HG02678 (cell line): Measurements from ENCODE around the gene SLC6A3.

ENCODE experiments used
- ATAC-seq: cut with Tn5 transposase; IDR thresholded peaks from one replicate; pipeline ENCODE4 v1.9.1; 2021; ENCODE audit warnings: mild to moderate bottlenecking, moderate library complexity; ENCODE audit not compliant: unreplicated experiment

The SLC6A3 gene

DNA sequence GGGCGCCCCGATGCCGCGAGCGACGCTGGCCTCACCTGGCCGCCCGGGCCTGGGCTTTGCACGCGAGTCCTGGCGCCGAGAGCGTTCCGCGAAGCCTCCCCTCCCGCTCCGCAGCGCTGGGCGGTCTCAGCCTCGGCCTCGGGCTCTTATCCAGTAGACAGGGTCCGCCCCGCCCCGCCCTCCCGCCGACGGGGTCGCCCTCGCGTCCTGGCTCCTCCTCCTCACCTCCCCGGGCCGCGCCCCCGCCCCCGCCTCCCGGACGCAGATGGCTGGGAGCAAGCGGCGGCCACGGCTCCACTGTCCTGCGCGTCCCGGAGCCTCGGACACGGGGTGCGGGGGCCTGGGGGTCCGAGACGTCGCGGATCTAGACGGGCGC, at the start of gene SLC6A3:
SLC6A3 (minus strand) TSS at position 128 of the 376 bp plus-strand sequence. CDS start 2,243 bp downstream, outside the sequence.
- ATAC-seq: no peak

DNA sequence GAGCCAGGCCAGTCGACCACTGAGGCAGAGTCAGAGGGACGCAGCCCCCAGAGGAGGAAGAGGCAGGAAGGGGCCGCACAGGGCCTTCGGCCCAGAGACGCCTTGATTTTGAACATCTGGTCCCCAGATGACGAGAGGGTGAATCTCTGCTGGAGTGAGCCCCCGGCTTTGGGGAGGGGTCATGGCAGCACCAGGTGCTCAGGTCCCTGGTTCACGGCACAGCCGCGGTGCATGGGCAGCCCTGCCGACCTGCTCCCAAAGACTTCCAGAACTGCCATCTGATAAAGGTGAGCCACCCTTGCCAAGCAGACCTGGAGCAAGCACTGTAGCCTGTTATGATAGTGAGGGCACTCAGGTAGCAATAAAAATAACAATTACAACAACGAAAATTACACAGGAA, 48.7 kb upstream of the SLC6A3 start:
- no peak for ATAC-seq

DNA sequence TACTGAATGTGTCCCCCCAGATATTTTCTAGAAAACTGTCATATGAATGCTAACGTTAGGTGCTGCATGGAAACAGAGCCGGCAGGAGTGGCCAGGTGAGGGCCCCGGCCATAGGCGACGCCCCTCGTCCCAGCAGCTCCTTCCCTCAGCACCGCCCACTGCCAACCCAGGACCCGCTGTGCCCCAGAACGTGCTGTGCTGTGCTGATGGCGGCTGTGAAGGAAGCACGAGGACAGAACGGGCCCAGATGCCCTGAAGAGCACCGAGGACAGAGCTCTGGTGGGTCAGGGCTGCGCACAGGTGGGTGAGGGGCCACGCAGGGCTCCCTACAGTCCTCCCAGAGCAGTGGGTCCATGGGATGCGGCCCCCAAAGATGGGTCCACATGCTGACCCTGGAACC, 48.2 kb upstream of the SLC6A3 start:
- no peak for ATAC-seq

- no peak for ATAC-seq
Observed at GRCh38 chr5:1492757-1493156, 47.5 kb upstream of the SLC6A3 start.

DNA sequence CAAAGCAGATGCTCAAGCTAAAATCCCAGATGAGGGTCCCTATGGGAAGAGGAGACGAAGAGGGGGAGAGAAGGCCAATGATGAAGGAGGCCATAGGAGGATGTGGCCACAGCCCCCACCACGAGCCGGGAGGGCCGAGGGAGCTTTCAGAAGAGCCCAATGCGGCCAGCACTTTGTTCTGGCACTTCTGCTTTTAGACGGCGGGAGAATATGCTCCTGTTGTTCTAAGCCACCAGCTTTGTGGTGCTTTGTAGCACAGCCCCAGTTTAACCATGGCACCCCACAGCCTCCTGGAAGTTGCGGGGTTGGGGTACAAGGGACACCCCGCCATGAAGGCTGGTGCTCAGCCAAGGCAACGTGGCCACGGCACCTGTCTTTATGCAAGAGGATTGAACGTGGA, 45.1 kb upstream of the SLC6A3 start:
- ATAC-seq: no peak

- ATAC-seq: no peak
Observed at GRCh38 chr5:1489754-1490153, 44.5 kb upstream of the SLC6A3 start.

GRCh38 chr5:1488882-1489680, 43.8 kb upstream of the SLC6A3 start:
- ATAC-seq: peak; percentile 54

- no peak for ATAC-seq
Observed at GRCh38 chr5:1487079-1487764, 42.0 kb upstream of the SLC6A3 start.

GRCh38 chr5:1486271-1486670, 41.0 kb upstream of the SLC6A3 start:
- no peak for ATAC-seq

DNA sequence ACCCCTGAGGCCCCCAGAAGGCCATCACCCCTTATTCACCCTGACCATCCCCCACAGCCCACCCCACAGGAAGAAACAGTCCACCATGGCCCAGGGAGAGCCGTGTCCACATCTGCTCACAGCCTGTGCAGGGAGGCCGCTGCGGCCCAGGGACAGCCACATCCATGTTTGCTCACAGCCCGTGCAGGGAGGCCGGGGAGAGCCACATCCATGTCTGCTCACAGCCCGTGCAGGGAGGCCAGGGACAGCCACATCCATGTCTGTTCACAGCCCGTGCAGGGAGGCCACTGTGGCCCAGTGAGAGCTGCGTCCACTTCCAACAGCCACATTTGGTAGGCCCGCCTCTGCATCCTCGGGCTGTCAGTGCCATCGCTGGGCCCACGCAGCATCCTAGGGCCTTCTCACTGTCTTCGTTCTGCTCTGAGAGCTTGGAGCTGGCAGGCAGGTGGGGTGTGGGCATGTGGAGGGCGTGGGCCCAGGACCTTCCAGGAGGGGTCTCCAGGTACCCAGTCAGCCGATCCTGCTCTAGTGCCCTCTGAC, 40.4 kb upstream of the SLC6A3 start:
- no peak for ATAC-seq

DNA sequence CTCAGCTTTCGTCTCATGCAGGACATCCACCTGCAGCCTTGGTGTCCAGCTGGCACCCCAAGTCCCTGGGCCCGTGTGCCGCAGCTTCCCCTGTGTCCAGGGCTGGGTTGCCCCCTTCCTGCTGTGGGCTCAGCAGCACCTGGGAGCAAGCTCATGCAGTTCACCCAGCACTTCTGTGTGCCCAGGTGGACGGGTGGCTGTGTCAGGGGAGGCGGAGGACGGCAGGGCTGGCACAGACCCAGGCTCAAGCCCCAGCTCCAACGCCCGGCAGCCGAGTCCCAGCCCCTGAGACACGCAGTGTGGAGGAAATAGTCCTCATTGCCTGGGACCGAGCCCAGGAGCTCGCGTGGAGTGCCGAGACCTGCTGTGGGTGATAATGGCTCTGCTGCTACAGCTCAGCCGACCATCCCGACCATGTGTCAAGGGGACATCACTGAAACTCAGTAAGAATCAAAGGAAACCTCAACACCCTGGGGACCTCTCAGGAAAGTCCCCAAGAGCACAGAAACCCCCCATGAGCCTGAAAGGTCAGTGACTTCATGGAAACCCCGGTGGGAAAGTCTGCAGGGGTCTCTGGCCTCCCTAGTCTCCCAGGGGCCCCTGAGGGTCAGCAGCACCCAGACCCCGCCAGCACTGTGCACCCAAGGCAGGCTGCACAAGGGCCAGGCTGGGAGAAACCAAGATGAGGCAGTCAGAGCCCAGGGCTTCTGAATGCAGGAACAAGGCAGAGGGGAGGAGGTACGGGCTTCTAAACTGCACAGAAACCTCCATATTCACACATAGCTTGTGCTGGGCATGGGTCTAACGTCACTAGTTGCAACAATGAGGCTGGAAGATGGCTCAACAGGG, 39.7 kb upstream of the SLC6A3 start:
- ATAC-seq: peak; percentile 52

DNA sequence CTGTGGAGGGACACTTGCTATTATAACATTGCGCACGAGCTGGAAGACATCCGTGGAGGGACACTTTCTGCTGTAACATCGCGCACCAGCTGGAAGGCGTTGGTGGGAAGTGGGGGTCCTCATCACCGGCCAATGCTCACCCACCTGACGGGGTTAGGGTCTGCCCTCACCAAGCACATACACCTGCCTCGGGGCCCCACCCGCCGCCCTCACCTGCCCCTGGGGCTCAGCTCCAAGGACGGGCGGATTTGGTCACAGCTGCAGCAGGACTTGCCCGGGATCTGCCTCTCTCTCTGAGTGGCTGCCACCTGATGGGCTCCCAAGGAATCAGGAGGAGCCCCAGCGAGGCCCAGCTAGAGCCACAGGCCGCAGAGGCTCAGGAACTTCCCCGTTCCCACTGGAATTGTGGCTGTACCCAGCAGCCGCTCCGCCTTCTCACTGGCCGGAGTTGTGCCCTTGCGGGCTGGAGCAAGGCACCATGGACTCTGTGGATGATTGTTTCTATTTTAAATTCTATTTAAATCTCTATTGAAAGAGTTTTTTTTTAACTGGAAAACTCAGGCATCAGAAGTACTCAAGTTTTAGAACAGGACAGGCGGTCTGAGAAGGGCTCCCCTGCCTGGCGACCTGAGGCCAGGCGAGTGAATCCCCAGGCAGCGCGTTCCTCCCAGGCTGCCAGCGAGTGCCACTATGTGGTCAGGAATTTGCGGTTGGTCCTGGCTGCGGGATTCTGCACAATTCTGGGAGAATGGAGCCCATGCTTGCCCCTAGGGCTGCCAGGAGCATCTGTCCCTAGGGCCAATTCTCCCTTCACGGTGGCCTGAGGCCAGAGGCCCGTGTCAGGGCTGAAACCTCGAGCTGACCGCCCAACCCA, 38.9 kb upstream of the SLC6A3 start:
- no peak for ATAC-seq

DNA sequence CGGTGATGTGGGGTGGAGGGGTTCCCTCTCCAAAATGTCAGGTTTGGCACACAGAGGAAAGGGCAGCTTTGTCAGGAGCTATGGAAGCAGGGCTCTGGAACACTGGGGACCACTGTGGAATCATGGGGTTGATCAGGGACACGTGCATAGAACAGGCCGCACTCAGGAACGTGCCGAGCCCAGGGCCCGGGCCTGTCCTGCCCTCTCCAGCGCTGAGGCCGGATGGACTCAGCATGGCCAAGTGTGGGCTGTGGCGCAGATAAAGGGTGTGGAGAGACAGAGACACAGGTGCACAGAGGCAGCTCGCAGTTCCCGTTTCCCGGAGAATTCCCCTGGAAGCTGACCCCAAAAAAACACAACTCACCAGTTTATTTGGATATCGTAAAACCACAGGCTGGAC, 37.8 kb upstream of the SLC6A3 start:
- ATAC-seq: no peak

DNA sequence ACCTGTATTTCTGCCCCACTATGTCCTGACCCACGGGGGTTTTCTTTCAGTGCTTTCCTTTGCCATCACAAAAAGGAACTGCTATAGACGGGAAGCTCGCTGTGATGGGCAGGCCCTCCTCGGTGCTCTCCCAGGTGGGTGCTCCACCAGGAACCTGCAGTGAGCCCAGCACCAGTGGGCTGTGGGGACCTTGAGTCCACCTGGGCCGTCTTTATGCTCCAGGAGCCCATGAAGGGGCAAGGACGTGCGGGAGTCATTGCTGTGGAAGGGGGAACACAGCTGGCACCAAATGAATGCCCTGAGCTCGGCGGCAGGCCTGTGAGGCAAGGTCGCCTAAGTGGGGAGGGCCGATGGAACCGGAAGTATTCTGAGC, 36.7 kb upstream of the SLC6A3 start:
- ATAC-seq: no peak

GRCh38 chr5:1481266-1481958, 36.2 kb upstream of the SLC6A3 start:
- ATAC-seq: no peak

DNA sequence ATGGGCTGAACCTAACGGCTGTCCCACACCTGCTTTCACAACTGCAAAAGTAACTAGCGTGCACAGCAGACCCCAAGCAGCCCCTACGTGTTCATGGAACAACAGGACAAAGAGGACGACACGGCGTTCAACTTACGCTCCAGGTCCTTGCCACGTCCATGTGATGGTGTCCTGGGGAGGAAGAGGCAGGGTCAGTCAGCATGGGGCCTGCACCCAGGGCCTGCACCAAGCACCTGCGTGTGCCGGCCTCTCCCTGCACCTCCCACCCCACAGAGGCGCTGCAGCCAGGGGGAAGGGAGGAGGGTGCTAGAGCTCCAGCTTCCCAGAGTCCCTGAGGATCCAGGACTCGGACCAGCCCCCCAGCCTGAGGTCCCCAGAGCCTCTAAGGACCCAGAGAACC, 35.6 kb upstream of the SLC6A3 start:
- no peak for ATAC-seq

DNA sequence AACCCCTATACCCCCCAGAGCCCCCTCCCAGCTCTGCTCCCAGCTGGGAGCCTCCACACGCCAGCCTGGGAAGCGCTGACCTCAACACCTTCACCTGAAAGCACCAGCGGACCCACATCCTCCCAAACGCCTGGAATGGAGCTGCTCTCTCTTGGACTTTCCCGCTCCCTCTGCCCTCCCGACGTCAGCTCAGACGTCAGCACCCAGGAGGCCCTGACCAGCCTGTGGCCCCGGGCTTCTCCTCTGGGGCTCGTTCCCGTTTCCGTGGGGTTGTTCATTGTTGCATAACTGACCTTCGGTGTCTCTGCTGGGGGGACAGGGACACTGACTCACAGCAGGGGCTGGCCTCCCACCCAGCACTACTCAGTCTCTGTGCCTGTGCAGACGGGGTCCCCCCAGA, 35.0 kb upstream of the SLC6A3 start:
- ATAC-seq: no peak

GRCh38 chr5:1479581-1480188, 34.4 kb upstream of the SLC6A3 start:
- ATAC-seq: no peak

DNA sequence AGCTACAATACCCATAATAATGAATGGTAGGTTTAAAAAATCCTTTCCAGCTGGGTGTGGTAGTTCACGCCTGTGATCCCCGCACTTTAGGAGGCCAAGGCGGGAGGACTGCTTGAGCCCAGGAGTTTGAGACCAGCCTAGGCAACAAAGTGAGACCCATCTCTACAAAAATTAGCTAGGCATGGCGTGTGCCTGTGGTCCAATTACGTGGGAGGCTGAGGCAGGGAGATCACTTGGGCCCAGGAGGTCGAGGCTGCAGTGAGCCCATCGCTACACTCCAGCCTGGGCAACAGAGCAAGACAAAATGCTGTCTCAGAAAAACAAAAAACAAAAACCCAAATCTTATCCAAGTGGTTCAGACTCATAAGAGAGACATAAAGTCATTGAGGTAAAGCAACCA, 33.8 kb upstream of the SLC6A3 start:
- no peak for ATAC-seq
